AG10803 (cell line): Measurements from ENCODE around the gene DYNC1H1.

Experiments
- DNase-seq: peaks from one replicate; pipeline ENCODE4 v3.0.0; 2010; ENCODE audit warnings: low read depth
- H3K4me3 ChIP-seq: 2 replicates; pipeline ENCODE4 v1.5.1; 2011; ENCODE audit warnings: mild to moderate bottlenecking, low read length, control low read depth
- TF ChIP-seq, protein P1 (sequence below): conservative IDR thresholded peaks from 2 replicates; pipeline ENCODE4 v1.5.1; 2011; ENCODE audit warnings: mild to moderate bottlenecking, low read length, control low read depth, inconsistent platforms

Gene DYNC1H1

DNA sequence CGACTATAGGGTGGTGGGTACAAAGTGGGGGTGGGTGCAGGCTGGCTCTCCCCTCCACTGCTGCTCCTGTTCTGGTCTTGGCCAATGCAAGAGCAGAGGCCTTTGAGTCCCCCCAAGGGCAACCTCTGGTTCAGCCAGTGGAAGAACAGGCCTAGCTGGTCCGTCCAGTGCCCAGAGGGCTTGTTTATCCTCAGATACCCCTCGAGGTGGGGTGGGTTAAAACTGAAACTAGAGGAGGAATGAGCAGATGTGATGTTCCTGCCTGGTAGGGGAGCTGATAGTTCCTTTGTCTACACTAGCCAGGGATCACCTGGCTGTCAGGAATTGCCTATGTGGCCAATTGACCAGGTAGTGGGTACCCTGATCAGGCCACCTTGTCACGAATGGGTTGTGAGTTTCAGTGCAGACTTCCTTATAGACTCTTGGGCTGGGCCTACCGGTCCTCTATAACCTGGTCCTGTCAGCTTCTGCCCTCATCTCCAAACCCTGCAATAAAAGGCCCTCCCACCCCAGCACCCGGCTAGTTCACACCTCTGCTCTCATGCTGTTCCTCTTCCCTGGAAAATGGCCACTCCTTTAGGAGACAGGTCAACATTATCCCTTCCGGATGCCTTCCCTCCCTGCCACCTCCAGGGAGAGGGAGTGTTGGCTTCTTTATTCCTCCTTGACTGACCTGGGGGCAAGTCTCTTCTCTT is 133.2 kb downstream of the DYNC1H1 start:
- TF ChIP-seq, protein P1, sequence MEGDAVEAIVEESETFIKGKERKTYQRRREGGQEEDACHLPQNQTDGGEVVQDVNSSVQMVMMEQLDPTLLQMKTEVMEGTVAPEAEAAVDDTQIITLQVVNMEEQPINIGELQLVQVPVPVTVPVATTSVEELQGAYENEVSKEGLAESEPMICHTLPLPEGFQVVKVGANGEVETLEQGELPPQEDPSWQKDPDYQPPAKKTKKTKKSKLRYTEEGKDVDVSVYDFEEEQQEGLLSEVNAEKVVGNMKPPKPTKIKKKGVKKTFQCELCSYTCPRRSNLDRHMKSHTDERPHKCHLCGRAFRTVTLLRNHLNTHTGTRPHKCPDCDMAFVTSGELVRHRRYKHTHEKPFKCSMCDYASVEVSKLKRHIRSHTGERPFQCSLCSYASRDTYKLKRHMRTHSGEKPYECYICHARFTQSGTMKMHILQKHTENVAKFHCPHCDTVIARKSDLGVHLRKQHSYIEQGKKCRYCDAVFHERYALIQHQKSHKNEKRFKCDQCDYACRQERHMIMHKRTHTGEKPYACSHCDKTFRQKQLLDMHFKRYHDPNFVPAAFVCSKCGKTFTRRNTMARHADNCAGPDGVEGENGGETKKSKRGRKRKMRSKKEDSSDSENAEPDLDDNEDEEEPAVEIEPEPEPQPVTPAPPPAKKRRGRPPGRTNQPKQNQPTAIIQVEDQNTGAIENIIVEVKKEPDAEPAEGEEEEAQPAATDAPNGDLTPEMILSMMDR: no peak
- no peak overlapping the region for H3K4me3 ChIP-seq
- no peak for DNase-seq

DNA sequence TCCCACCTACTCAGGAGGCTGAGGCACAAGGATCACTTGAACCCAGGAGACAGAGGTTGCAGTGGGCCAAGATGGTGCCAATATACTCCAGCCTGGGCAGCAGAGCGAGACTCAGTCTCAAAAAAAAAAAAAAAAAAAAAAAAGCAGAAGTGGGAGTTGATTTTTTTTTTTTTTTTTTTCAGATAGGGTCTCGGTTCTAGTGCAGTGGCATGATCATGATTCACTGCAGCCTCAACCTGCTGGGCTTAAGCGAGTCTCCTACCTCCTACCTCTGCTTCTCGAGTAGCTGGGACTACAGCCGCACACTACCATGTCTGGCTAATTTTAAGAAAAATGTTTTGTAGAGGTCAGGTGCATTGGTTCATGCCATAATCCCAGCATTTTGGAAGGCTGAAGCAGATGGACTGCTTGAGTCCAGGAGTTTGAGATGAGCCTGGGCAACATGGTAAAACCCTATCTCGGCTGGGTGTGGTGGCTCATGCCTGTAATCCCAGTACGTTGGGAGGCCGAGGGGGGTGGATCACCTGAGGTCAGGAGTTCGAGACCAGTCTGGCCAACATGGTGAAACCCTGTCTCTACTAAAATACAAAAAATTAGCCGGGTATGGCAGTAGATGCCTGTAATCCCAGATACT is 138.8 kb downstream of the DYNC1H1 start:
- no peak overlapping the region for H3K4me3 ChIP-seq
- TF ChIP-seq, protein P1: no peak
- no peak for DNase-seq

GRCh38 chr14:102105369-102105768 is 141.0 kb downstream of the DYNC1H1 start:
- TF ChIP-seq, protein P1: no peak
- H3K4me3 ChIP-seq: no peak overlapping the region
- no peak for DNase-seq
